Hepatocyte (in vitro differentiated cells): ENCODE data around the gene SLC37A1. TPM values are rescaled to one million over a fixed set of nuclear protein-coding genes. Genes with fewer than 3 reads are reported as not detected.
A peak's percentile ranks its signal among the peaks of the same experiment; 100 is the strongest.

Experiments used
- DNase-seq: peaks from one replicate; pipeline ENCODE4 v3.0.0-alpha.2; 2016; ENCODE audit warnings: low spot score
- H2AFZ ChIP-seq: fragments of 200-600 bp; sonication (generic); 2 replicates; pipeline ENCODE4 v1.6.0; 2016; ENCODE audit warnings: antibody characterized with exemption, mild to moderate bottlenecking
- H3K27ac ChIP-seq: fragments of 200-600 bp; sonication (generic); 2 replicates; pipeline ENCODE4 v1.5.1; 2016; ENCODE audit warnings: mild to moderate bottlenecking
- H3K27me3 ChIP-seq: fragments of 200-600 bp; sonication (generic); 2 replicates; pipeline ENCODE4 v1.6.1; 2016
- H3K36me3 ChIP-seq: fragments of 200-600 bp; sonication (generic); replicated peaks from 2 replicates; pipeline ENCODE4 v1.5.1; 2016; ENCODE audit warnings: low read depth; ENCODE audit not compliant: insufficient read depth
- H3K4me1 ChIP-seq: fragments of 200-600 bp; sonication (generic); 2 replicates; pipeline ENCODE4 v1.5.1; 2016; ENCODE audit warnings: mild to moderate bottlenecking, moderate library complexity; ENCODE audit not compliant: insufficient read depth
- H3K4me2 ChIP-seq: fragments of 200-600 bp; sonication (generic); 2 replicates; pipeline ENCODE4 v1.6.0; 2016
- H3K4me3 ChIP-seq: fragments of 200-600 bp; sonication (generic); 2 replicates; pipeline ENCODE4 v1.5.1; 2016; ENCODE audit warnings: mild to moderate bottlenecking
- H3K79me2 ChIP-seq: fragments of 200-600 bp; sonication (generic); 2 replicates; pipeline ENCODE4 v1.6.0; 2017; ENCODE audit warnings: mild to moderate bottlenecking
- H3K9me2 ChIP-seq: fragments of 200-600 bp; sonication (generic); replicated peaks from 2 replicates; pipeline ENCODE4 v1.6.0; 2017; ENCODE audit warnings: mild to moderate bottlenecking; ENCODE audit not compliant: insufficient read depth
- H3K9me3 ChIP-seq: fragments of 200-600 bp; sonication (generic); 2 replicates; pipeline ENCODE4 v1.5.1; 2016; ENCODE audit warnings: low read depth, mild to moderate bottlenecking
- H4K20me1 ChIP-seq: fragments of 200-600 bp; sonication (generic); 2 replicates; pipeline ENCODE4 v1.6.0; 2016; ENCODE audit warnings: mild to moderate bottlenecking; ENCODE audit not compliant: insufficient read depth, poor library complexity, severe bottlenecking
- CTCF ChIP-seq: fragments of 200-600 bp; sonication (generic); IDR thresholded peaks from 2 replicates; pipeline ENCODE4 v1.5.1; 2016; ENCODE audit warnings: antibody characterized with exemption, mild to moderate bottlenecking; ENCODE audit not compliant: poor library complexity
- EZH2 ChIP-seq: fragments of 200-600 bp; sonication (generic); IDR thresholded peaks from 2 replicates; pipeline ENCODE4 v1.6.1; 2016; ENCODE audit warnings: antibody characterized with exemption, mild to moderate bottlenecking, borderline replicate concordance
- EZH2phosphoT487 ChIP-seq: fragments of 200-600 bp; sonication (generic); IDR thresholded peaks from one replicate; pipeline ENCODE4 v1.6.1; 2018; ENCODE audit warnings: antibody characterized with exemption, mild to moderate bottlenecking, low read depth, moderate library complexity; ENCODE audit not compliant: unreplicated experiment, severe bottlenecking
- WGBS: methylation state at CpG from one replicate; pipeline ENCODE4 v1.1.6; 2016; ENCODE audit warnings: low lambda C conversion rate; ENCODE audit errors: missing lambda C conversion rate; 5-methylcytosine and 5-hydroxymethylcytosine counted together
- polyA plus RNA-seq: library from polyadenylated mRNA; unstranded; fragments of >200 nt; fragmentation: Nextera tagmentation; extraction: Ambion mirVana; gene quantifications from 2 replicates; pipeline ENCODE4 v1.2.1, GENCODE V29; 2016
- total RNA-seq: library from RNA; depleted of rRNA; stranded (reverse); fragments of >200 nt; gene quantifications from 2 replicates; pipeline ENCODE4 v1.2.3, GENCODE V29; 2014

Gene SLC37A1
- total and polyA plus RNA-seq, 2 experiments from 2014 or later, result 17.9 to 18.5 TPM

GRCh38 chr21:42571391-42572150 is 57.9 kb downstream of the SLC37A1 start:
- Histone ChIP-seq H4K20me1 (no peaks in the 10 kb centered on the region), H3K36me3 (no peaks in the 10 kb centered on the region)
- 95% methylated on average over 20 of the region's 20 CpGs for WGBS

GRCh38 chr21:42572906-42573495 is 59.3 kb downstream of the SLC37A1 start:
- Histone ChIP-seq H4K20me1 (no peaks in the 10 kb centered on the region), H3K4me1 (no peaks in the 10 kb centered on the region), H3K4me2 (no peak overlapping the region), H3K27me3 (no peaks in the 10 kb centered on the region), H3K36me3 (peaks cover 4% of the 10 kb centered on the region), H3K9me3 (peaks cover 10% of the 10 kb centered on the region), H2AFZ (no peak overlapping the region), H3K79me2 (no peaks in the 10 kb centered on the region), H3K9me2 (no peaks in the 10 kb centered on the region), H3K4me3 (no peak overlapping the region), H3K27ac (no peak overlapping the region)
- no peak for DNase-seq
- TF ChIP-seq CTCF (no peak), EZH2 (no peak), EZH2phosphoT487 (no peak)
- 93% methylated on average over 12 of the region's 12 CpGs for WGBS

More at GRCh38 chr21:42571391-42572150, 57.9 kb downstream of the SLC37A1 start:
- no peak overlapping the region for H3K4me2 ChIP-seq
- peaks cover 4% of the 10 kb centered on the region for H3K9me3 ChIP-seq
- H3K4me1 ChIP-seq, result no peaks in the 10 kb centered on the region
- H3K4me3 ChIP-seq, result no peak overlapping the region
- H3K9me2 ChIP-seq, result no peaks in the 10 kb centered on the region
- no peak for DNase-seq
- H3K27ac ChIP-seq, result no peak overlapping the region
- H3K27me3 ChIP-seq, result no peaks in the 10 kb centered on the region
- no peak overlapping the region for H2AFZ ChIP-seq
- TF ChIP-seq EZH2, result no peak
- no peaks in the 10 kb centered on the region for H3K79me2 ChIP-seq

GRCh38 chr21:42574234-42575027 is 60.8 kb downstream of the SLC37A1 start:
- Histone ChIP-seq H3K9me3 (peaks cover 10% of the 10 kb centered on the region), H3K27ac (no peak overlapping the region), H3K4me1 (no peaks in the 10 kb centered on the region), H2AFZ (no peak overlapping the region), H4K20me1 (no peaks in the 10 kb centered on the region), H3K79me2 (no peaks in the 10 kb centered on the region), H3K4me2 (no peak overlapping the region), H3K36me3 (peaks cover 4% of the 10 kb centered on the region), H3K9me2 (no peaks in the 10 kb centered on the region), H3K27me3 (no peaks in the 10 kb centered on the region), H3K4me3 (no peak overlapping the region)
- TF ChIP-seq CTCF, result peak; percentile 16
- no peak for TF ChIP-seq EZH2
- DNase-seq, result no peak
- 80% methylated on average over 7 of the region's 7 CpGs for WGBS

- no peak overlapping the region for H3K4me3 ChIP-seq
- no peaks in the 10 kb centered on the region for H3K4me1 ChIP-seq
- H3K79me2 ChIP-seq, result no peaks in the 10 kb centered on the region
- no peaks in the 10 kb centered on the region for H3K9me2 ChIP-seq
- H4K20me1 ChIP-seq, result no peaks in the 10 kb centered on the region
- H3K4me2 ChIP-seq, result no peak overlapping the region
- TF ChIP-seq EZH2phosphoT487 (no peak), CTCF (no peak), EZH2 (no peak)
- WGBS, result 98% methylated on average over 8 of the region's 8 CpGs
- peaks cover 10% of the 10 kb centered on the region for H3K9me3 ChIP-seq
- H2AFZ ChIP-seq, result no peak overlapping the region
- no peak for DNase-seq
- H3K27ac ChIP-seq, result no peak overlapping the region
- H3K36me3 ChIP-seq, result peaks cover 4% of the 10 kb centered on the region
- no peaks in the 10 kb centered on the region for H3K27me3 ChIP-seq
Observed at GRCh38 chr21:42575111-42575510, 61.5 kb downstream of the SLC37A1 start.
